22Rv1 (cell line): Measurements from ENCODE around the gene CDAN1.

Source experiments
- CTCF ChIP-seq: fragments of 450-650 bp; IDR thresholded peaks from 2 replicates; pipeline ENCODE4 v1.5.1; 2017; ENCODE audit warnings: mild to moderate bottlenecking
- ZFX ChIP-seq: fragments of 450-650 bp; IDR thresholded peaks from 2 replicates; pipeline ENCODE4 v1.6.1; 2017; ENCODE audit warnings: antibody characterized with exemption, borderline replicate concordance

GRCh38 chr15:42728972-42729371 is 8.0 kb downstream of the CDAN1 start:
- TF ChIP-seq CTCF, result no peak
- TF ChIP-seq ZFX, result no peak
